IPS DF 19.7 (cell line): ENCODE measurements around the gene RERG.

Experiments
- DNase-seq: peaks from one replicate; pipeline ENCODE4 v3.0.0-alpha.2; 2013; ENCODE audit warnings: low read depth, low spot score

RERG gene

GRCh38 chr12:15188127-15188526, 33.1 kb downstream of the RERG start:
- DNase-seq, result no peak

- no peak for DNase-seq
These were observed 34.6 kb downstream of the RERG start for GRCh38 chr12:15186597-15186996.

GRCh38 chr12:15184484-15184883, 36.7 kb downstream of the RERG start:
- no peak for DNase-seq

- no peak for DNase-seq
These were observed 37.4 kb downstream of the RERG start for GRCh38 chr12:15183821-15184220.

GRCh38 chr12:15181017-15181683, 40.1 kb downstream of the RERG start:
- DNase-seq, result no peak

- DNase-seq, result no peak
These were observed 40.9 kb downstream of the RERG start for GRCh38 chr12:15180325-15180724.

GRCh38 chr12:15179672-15180071, 41.5 kb downstream of the RERG start:
- no peak for DNase-seq

GRCh38 chr12:15173142-15173541, 48.1 kb downstream of the RERG start:
- no peak for DNase-seq

- DNase-seq, result no peak
These were observed 49.0 kb downstream of the RERG start for GRCh38 chr12:15172060-15172822.

- no peak for DNase-seq
These were observed 50.1 kb downstream of the RERG start for GRCh38 chr12:15171012-15171655.

GRCh38 chr12:15168026-15168678, 53.1 kb downstream of the RERG start:
- DNase-seq, result no peak

- DNase-seq, result no peak
These were observed 56.1 kb downstream of the RERG start for GRCh38 chr12:15165012-15165659.

GRCh38 chr12:15163030-15163976, 57.9 kb downstream of the RERG start:
- DNase-seq, result no peak

GRCh38 chr12:15158083-15158482, 63.1 kb downstream of the RERG start:
- no peak for DNase-seq

GRCh38 chr12:15157269-15157671, 63.9 kb downstream of the RERG start:
- no peak for DNase-seq

GRCh38 chr12:15155271-15155670, 65.9 kb downstream of the RERG start:
- no peak for DNase-seq

- no peak for DNase-seq
These were observed 67.1 kb downstream of the RERG start for GRCh38 chr12:15154103-15154502.

GRCh38 chr12:15152868-15153267, 68.3 kb downstream of the RERG start:
- no peak for DNase-seq

- DNase-seq, result no peak
These were observed 68.8 kb downstream of the RERG start for GRCh38 chr12:15152456-15152855.
